GM12892 (cell line): ENCODE measurements around the gene ATP1B3.

Experiments used
- POLR2A ChIP-seq: IDR thresholded peaks from 2 replicates; pipeline ENCODE4 v1.6.1; 2011; ENCODE audit warnings: low read depth, low read length, control low read depth
- POLR2AphosphoS5 ChIP-seq: IDR thresholded peaks from 2 replicates; pipeline ENCODE4 v1.6.1; 2011; ENCODE audit warnings: low read depth, low read length, control low read depth
- TAF1 ChIP-seq: IDR thresholded peaks from 2 replicates; pipeline ENCODE4 v1.6.1; 2011; ENCODE audit warnings: low read depth, mild to moderate bottlenecking, control low read depth, low read length, borderline replicate concordance

- TF ChIP-seq POLR2A (no peak), POLR2AphosphoS5 (no peak), TAF1 (no peak)
These were observed 61.6 kb downstream of the ATP1B3 start for GRCh38 chr3:141938011-141938500.
